Superior temporal gyrus (tissue), 1 donor: ENCODE data around the gene PCDHA8.
"Not testable (repeated sequence)": the region's sequence is repeated elsewhere in the genome, so short reads cannot be mapped to it uniquely, and the experiment has no call there.

Experiments used
- DNase-seq: peaks from one replicate; pipeline ENCODE4 v3.0.0-alpha.2; 2016; ENCODE audit errors: extremely low spot score

Gene PCDHA8

GRCh38 chr5:140827704-140828361, 13.2 kb upstream of the PCDHA8 start, which contains the start of gene PCDHA6:
Gene PCDHA6, plus strand, starts transcription at chr5:140827960. Its CDS starts 132 bp downstream, at chr5:140828092.
- peak; percentile 31 for DNase-seq

DNA sequence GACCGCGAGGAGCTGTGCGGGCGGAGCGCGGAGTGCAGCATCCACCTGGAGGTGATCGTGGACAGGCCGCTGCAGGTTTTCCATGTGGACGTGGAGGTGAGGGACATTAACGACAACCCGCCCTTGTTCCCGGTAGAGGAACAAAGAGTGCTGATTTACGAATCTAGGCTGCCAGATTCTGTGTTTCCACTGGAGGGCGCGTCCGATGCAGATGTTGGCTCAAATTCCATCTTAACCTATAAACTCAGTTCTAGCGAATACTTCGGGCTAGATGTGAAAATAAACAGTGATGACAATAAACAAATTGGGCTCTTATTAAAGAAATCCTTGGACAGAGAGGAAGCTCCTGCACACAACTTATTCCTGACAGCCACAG, 12.6 kb upstream of the PCDHA8 start:
- peak; percentile 31 for DNase-seq

DNA sequence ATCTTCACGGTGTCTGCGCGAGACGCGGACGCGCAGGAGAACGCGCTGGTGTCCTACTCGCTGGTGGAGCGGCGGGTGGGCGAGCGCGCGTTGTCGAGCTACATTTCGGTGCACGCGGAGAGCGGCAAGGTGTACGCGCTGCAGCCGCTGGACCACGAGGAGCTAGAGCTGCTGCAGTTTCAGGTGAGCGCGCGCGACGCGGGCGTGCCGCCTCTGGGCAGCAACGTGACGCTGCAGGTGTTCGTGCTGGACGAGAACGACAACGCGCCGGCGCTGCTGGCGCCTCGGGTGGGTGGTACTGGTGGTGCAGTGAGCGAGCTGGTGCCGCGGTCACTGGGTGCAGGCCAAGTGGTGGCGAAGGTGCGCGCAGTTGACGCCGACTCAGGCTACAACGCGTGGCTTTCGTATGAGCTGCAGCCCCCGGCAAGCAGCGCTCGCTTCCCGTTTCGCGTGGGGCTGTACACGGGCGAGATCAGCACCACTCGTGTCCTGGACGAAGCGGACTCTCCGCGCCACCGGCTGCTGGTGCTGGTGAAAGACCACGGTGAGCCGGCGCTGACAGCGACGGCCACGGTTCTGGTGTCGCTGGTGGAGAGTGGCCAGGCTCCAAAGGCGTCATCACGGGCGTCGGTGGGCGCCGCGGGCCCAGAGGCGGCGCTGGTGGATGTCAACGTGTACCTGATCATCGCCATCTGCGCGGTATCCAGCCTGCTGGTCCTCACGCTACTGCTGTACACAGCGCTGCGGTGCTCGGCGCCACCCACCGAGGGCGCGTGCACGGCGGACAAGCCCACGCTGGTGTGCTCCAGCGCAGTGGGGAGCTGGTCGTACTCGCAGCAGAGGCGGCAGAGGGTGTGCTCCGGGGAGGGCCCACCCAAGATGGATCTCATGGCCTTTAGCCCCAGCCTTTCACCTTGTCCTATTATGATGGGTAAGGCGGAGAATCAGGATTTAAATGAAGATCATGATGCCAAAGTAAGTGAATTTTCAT, 11.2 kb upstream of the PCDHA8 start:
- not testable (repeated sequence) for DNase-seq

DNA sequence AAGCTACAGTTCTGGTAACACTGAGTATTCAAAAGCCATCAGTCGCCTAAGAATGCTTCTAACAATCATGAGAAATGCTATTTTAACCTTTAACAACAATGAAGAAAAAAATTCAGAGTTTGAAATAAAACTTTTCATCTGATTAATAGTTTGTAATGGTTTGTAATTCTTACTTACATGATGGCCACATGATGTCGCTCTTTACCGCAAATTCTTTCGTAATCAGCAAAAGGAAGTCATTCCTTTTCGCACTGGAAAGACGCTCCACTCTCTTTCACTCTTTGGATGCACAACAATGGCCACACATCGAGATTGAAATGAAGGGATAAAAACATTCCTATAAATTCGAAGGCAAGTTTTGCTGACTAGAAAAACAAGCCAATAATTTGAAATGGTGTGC, 7.0 kb upstream of the PCDHA8 start, which contains the start of gene PCDHA7:
TSS of gene PCDHA7 (plus strand) at position 277 of the 400 bp plus-strand sequence. CDS start at position 392, 115 bp downstream.
- DNase-seq, result peak; percentile 66

DNA sequence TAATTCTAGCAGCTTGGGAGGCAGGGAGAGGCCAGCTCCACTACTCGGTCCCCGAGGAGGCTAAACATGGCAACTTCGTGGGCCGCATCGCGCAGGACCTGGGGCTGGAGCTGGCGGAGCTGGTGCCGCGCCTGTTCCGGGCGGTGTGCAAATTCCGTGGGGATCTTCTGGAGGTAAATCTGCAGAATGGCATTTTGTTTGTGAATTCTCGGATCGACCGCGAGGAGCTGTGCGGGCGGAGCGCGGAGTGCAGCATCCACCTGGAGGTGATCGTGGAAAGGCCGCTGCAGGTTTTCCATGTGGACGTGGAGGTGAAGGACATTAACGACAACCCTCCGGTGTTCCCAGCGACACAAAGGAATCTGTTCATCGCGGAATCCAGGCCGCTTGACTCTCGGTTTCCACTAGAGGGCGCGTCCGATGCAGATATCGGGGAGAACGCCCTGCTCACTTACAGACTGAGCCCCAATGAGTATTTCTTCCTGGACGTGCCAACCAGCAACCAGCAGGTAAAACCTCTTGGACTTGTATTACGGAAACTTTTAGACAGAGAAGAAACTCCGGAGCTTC, 6.5 kb upstream of the PCDHA8 start:
- not testable (repeated sequence) for DNase-seq

DNA sequence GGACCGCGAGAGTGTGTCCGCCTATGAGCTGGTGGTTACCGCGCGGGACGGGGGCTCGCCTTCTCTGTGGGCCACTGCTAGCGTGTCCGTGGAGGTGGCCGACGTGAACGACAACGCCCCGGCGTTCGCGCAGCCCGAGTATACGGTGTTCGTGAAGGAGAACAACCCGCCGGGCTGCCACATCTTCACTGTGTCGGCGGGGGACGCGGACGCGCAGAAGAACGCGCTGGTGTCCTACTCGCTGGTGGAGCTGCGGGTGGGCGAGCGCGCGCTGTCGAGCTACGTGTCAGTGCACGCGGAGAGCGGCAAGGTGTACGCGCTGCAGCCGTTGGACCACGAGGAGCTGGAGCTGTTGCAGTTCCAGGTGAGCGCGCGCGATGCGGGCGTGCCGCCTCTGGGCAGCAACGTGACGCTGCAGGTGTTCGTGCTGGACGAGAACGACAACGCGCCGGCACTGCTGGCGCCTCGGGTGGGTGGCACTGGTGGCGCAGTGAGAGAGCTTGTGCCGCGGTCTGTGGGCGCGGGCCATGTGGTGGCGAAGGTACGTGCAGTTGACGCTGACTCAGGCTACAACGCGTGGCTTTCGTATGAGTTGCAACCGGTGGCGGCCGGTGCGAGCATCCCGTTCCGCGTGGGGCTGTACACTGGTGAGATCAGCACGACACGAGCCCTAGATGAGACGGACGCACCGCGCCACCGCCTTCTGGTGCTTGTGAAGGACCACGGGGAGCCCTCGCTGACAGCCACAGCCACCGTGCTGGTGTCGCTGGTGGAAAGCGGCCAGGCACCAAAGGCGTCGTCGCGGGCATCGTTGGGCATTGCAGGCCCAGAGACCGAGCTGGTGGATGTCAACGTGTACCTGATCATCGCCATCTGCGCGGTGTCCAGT, 5.1 kb upstream of the PCDHA8 start:
- DNase-seq, result no peak

- DNase-seq, result no peak
Measured at GRCh38 chr5:140842798-140843733, 2.1 kb downstream of the PCDHA8 start.

DNA sequence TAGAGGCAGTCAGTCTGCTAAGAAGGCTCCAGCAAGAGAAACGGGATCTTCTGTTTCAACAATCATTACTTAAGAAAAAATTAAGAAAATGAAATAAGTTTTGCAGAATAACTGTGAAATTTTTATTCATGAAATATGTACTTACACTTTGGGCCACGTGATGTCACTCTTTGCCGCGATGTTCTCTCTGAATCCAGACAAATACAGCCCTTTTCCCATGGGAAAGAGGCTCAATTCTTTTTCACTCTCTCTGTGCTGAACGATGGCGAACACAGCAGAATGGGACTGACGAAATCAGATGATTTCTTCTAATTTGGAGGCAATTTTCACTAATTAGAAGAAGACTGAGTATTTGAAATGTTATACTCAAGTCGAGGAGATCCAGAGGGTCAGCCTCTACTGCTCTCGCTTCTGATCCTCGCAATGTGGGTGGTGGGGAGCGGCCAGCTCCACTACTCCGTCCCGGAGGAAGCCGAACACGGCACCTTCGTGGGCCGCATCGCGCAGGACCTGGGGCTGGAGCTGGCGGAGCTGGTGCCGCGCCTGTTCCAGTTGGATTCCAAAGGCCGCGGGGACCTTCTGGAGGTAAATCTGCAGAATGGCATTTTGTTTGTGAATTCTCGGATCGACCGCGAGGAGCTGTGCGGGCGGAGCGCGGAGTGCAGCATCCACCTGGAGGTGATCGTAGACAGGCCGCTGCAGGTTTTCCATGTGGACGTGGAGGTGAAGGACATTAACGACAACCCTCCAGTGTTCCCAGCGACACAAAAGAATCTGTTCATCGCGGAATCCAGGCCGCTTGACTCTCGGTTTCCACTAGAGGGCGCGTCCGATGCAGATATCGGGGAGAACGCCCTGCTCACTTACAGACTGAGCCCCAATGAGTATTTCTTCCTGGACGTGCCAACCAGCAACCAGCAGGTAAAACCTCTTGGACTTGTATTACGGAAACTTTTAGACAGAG, 7.4 kb downstream of the PCDHA8 start, which contains the start of gene PCDHA9:
TSS of gene PCDHA9 (plus strand) at position 244 of the 964 bp plus-strand sequence. CDS start at position 358, 114 bp downstream.
- DNase-seq, result not testable (repeated sequence)

GRCh38 chr5:140849831-140850634, 9.0 kb downstream of the PCDHA8 start:
- not testable (repeated sequence) for DNase-seq

GRCh38 chr5:140855772-140856674, 15.0 kb downstream of the PCDHA8 start, which contains the start of gene PCDHA10:
Gene PCDHA10, plus strand, starts transcription at chr5:140855897. Its CDS starts 152 bp downstream, at chr5:140856049.
- DNase-seq, result peak; percentile 53

DNA sequence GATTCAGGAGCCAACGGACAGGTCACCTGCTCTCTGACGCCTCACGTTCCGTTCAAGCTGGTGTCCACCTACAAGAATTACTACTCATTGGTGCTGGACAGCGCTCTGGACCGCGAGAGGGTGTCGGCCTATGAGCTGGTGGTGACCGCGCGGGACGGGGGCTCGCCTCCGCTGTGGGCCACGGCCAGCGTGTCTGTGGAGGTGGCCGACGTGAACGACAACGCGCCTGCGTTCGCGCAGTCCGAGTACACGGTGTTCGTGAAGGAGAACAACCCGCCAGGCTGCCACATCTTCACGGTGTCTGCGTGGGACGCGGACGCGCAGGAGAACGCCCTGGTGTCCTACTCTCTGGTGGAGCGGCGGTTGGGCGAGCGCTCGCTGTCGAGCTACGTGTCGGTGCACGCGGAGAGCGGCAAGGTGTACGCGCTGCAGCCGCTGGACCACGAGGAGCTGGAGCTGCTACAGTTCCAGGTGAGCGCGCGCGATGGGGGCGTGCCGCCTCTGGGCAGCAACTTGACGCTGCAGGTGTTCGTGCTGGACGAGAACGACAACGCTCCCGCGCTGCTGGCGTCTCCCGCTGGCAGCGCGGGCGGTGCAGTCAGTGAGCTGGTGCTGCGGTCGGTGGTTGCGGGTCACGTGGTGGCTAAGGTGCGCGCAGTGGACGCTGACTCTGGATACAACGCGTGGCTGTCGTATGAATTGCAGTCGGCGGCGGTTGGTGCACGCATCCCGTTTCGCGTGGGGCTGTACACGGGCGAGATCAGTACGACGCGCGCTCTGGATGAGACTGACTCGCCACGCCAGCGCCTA, 16.4 kb downstream of the PCDHA8 start:
- DNase-seq, result no peak

- DNase-seq, result no peak
Measured at GRCh38 chr5:140857987-140858240, 16.9 kb downstream of the PCDHA8 start.

GRCh38 chr5:140862441-140863295, 21.7 kb downstream of the PCDHA8 start:
- DNase-seq, result no peak

GRCh38 chr5:140868721-140869554, 28.0 kb downstream of the PCDHA8 start, which contains the start of gene PCDHA11:
Gene PCDHA11, plus strand, starts transcription at chr5:140868957. Its CDS starts 147 bp downstream, at chr5:140869104.
- DNase-seq, result peak; percentile 72
